GM18870 (cell line): ENCODE data around the gene BCORL1.

Experiments
- ATAC-seq: cut with Tn5 transposase; IDR thresholded peaks from one replicate; pipeline ENCODE4 v1.9.1; 2021; ENCODE audit warnings: moderate library complexity; ENCODE audit not compliant: unreplicated experiment

Gene BCORL1

DNA sequence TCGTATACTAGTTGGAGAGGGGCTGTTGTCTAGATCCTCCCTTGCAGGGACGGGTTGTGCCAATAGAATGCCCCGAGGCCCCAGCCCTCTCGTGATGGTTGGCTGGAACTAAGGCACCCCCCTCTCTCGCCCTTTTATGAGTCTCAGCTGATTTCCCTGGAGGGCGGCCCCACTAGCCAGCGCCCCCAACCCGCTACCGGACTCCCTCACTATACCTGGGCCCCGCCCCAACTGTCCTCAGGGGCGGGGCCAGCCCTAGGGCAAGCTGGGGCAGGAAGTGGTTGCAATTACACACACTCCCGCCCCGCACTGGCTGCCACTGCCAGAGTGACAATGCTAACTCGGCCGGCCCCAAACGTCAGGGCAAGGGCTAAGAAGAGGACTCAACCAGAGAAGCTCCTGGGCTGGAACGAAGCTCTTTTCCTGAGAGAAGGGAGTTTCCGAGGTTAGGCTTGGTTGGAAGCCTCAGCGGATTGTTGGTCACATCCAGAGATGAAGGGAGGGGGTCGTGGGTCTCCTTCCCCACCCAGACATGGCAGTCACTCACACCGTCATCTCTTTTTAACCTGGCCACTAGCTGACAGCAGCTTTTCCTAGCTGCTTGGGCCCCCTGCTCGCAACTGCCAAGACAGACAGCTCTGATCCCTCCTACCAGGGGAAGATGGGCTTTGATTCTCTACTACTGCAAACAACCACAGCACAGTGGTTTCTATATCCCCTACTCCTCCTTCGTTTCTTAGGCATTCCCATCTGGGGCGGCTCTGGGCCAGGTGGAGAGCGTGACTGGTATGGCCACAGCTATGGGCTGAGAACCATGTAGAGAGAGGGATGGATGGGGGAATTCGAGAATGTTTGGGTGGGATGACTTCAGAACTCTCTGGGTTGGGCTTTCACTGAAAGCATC, 21.0 kb upstream of the BCORL1 start:
- peak; percentile 70 for ATAC-seq

DNA sequence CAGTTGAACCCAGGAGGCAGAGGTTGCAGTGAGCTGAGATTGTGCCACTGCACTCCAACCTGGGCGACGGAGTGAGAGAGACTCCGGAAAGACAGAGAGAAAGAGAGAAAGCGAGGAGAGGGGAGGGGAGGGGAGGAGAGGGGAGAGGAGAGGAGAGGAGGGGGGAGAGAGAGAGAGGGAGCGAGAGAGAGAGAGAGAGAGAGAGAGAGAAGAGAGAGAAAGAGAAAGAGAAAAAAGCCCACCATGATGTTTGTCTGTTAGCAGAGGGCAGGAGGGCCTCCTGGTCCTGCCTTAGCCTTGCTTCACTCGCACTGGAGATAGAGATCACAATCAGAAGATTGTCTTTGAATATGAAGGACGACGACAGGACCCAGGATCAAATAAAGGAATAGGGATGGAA, 18.7 kb upstream of the BCORL1 start:
- ATAC-seq: no peak

DNA sequence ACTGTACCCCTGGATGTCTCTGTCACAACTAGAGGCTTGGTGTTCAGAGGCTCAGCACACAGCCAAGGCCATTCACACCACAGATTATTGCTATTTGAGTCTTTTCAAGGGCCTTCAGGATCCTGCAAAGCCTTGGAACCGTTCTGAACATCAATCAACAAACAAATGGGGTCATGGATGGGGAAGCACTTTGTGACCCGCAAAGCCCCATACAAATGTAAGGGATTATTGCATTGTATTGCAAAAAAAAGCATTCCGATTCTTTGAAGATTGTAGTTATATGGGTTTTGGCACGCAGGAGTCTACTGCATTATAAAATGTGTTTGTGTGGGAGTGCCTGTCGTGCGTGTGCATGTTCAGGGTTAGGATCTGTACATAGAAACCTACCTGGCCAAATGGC, 17.3 kb upstream of the BCORL1 start:
- ATAC-seq: no peak

DNA sequence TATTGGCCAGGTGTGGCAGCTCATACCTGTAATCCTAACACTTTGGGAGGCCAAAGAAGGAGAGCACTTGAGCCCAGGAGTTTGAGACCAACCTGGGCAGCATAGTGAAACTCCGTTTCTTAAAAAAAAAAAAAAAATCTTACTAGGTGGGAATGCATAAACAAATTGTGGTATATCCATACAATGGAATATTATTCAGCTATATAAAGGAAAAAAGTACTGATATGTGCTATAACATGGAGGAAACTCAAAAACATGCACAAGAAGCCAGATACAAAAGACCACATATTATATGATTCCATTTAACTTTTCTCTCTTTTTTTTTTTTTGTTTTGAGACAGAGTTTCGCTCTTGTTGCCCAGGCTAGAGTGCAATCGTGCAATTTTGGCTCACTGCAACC, 13.5 kb upstream of the BCORL1 start:
- no peak for ATAC-seq

DNA sequence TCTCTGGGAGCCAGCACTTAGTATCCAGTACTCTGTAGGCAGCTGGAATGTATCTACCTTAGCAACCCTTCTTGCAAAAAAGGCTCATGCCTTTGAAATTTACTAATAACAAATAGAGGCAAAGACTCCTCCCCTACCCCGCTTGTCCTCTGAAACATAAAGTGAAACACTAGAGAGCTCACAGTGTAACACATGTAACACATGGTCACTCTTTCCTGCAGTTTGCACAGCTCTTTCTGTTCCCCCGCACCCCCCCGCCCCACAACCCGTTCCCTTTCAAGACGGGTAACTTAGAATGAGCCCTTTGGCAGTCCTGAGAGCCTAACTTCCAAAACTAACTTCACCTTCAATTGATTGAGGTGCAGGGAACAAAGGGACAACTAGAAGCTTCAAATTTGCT, 6.0 kb upstream of the BCORL1 start:
- ATAC-seq: no peak

DNA sequence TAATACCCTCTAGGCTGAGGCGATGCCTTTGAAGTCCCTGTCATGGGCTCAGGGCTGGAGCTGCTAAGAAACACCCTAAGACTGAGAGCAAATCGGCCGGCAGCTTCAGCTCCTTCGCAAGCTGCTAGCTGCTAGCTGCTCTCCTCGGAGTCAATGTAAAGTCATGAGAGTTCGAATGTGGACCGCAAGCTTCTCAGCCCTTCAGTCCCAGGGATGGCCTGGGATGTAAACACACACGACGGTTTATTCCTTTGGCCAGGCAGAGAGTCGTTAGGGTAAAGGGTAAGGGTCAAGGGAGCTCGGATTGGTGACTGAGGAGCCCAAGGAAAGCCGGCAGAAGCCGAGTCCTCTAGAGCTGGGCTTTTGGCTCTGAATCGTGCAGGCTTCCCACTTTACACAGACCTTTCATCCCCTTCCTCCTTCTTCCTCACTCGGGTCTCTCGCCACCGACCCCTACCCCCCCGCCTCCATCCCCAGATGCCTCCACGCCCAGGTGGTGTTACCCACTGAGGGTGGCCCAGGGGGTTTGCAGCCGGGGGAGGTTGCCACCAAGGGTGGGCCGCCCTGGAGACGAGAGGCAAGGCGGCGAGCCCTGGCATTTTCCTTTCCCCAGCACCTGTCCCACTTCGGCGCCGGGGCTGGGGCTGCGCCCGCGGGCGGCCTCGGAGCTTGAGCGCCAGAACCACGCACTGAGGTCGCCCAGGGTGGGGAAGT, 3.1 kb upstream of the BCORL1 start:
- ATAC-seq: no peak

DNA sequence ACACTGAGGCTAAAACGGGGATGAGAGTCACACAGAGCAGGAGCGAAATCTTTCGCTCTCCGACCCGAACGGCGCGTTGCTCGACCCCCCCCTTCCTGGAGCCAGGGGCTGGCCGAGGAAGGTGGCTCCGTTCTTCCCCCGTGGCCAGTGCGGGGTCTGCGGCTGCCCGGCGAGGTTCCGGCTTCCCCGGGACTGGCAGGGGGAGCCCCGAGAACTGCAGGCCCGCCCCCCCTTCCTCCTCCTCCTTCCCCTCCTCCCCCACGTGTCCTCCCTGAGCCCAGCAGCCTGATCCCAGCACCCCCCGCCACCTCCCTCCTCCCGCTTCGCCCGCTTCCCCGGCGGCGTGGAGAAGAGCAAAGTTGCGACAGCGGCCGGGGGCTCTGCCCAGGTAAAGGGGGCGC, 2.4 kb upstream of the BCORL1 start:
- ATAC-seq: no peak

DNA sequence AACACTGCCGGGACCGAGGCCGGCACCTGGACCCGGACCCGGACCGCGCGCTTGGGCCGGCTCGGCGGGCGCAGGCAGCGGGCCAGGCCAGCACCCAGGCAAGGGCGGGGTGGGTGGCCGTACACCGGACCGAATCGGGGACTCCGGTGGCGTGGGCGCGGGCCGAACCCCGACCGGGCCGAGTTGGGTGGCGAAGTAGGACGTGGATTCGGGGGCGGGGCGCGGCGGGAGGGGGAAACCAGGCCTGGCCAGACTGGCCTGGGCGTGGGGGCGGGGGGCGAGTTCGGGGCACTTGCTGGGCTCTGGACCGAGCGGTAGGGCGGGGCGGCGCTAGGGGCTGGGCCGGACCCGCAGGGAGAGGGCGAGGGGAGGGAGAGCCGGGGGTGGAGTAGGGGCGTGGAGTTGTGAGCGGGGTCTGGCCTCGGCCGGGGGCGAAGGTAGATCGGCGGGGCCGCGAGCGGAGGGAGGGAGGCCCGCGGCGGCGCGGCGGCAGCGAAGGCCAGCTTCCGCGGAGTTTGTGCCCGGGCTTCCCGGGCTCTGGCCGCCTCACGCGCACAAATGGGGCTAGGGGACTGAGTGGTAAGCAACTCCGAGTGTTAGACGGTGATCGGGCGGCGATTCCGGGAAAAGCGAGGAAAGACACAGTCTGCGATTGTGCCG, 1.8 kb upstream of the BCORL1 start:
- ATAC-seq: no peak

DNA sequence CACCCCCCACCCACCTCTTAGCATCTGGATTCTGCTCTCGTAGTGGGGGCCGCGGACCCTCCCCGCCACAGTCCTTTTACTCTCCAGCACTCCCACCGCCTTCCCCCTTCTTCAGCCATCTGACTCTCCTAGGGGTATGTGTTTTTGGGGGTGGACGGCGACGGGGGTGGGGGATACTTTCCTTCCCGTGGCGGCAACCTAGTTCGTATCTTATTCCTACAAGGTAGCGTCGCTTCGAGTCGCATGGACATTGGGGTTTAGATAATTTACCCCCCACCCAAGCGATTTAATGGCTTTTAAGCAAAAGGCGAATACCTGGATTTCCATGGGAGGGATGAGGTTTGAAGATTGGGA, 1.3 kb upstream of the BCORL1 start:
- no peak for ATAC-seq

DNA sequence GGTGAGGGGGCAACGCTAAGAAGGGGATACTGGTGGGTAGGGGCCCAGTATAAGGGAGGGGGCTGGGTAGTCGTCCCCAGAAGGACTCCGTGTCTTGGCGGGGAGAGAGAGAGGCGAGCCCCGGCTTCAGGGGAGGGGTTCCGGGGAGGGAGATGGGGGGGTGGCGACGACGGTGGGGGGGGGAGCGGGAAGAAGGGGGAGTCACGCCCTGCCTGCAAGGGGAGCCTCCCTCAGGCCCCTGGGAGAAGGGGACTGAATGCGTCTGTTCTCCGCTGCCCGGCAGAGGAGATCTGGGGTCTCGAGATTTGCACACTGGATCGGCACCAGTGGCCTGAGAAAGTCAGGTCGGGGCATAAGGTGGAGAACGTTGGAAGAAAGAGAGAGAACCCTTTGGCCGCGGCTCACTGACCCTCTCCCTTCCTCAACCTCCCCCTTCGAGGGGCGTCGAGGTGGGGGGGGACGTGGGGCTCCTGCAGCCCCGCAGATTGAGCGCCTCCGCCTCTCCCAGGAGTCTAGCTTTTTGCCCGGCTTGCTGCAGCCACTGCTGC, 609 bp upstream of the BCORL1 start:
- no peak for ATAC-seq

DNA sequence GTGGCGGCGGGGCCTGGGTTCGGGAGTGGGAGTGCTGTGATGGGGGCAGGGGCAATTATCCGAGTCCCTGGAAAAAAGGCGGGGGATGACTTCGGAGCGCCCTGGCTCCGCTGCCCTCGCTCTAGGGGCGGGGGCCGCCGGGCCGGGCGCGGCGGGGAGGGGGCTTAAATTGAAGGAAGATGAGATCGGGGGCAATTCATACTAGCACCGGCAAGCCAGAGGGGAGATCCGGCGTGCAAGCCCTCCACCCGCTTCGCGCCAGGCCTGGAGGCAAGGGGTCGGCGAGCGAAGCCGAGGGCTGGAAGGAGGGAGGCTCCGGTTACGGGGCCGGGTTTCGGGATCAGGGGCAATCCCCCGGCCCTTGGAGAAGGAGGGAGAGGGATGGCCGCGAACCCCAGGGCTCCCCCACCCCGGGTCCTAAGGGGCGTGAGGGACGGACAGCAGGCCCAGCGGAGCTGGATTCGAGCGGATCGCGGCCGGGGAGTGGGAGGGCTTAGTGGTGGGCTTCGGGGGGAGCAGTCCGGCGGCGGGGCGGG, 1.2 kb downstream of the BCORL1 start:
- ATAC-seq: no peak

DNA sequence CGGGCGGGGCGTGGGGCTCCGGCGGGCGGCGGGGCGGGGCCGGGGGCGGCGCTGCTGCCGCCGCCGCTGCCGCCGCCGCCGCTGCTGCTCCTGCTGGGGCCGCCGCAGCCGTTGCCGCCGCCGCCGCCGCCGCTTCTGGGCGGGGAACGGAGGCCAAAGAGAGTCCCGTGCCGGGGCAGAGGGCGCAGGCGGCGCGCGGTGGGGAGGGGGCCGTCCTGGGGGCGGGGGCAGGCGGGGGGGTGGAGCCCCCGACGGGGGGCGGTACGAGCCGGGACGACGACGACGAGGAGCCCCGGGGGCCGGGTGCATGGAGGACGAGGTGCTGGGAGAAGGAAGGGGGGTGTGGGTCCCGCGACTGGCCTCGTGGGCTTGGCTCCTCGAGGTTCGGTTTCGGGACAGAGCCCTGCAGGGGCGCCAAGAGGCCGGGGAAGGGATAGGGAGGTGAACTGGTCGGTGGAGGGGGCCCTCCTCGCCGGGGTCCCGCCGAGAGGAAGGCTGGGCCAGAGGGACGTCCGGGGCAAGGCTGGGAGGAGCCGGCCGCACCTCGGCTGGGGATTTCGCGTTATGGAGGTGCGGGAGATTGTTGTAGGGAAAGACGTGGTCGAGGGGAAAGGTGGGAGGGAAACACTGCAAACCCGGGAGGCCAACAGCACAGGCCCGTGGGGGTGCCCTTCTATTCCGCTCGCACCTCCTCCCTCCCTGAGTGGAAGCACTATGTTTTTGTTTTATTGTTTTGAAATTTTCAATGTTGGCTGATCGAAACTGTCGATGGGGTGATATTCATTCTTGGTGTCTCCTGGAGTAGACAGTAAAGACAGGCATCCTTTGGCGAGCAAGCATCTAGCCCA, 1.9 kb downstream of the BCORL1 start:
- no peak for ATAC-seq

DNA sequence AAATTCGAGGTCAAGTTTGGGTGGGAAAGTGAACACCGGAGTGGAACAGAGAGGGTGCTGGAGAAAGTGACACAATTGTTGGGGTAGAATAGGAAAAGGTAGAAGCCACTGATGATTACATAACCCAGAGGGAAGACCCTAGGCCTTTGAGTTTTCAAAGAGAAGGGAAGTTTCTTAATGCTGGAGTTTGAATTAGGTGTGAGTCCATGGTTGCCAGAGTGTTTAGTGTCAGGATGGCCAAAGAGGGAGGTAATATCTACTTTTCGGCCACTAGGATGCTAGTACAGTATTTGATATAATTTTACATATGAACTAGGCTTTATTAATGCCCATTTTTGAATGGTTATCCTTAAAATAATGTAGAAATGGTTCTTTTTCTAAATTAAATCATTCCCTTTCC, 5.4 kb downstream of the BCORL1 start:
- no peak for ATAC-seq

DNA sequence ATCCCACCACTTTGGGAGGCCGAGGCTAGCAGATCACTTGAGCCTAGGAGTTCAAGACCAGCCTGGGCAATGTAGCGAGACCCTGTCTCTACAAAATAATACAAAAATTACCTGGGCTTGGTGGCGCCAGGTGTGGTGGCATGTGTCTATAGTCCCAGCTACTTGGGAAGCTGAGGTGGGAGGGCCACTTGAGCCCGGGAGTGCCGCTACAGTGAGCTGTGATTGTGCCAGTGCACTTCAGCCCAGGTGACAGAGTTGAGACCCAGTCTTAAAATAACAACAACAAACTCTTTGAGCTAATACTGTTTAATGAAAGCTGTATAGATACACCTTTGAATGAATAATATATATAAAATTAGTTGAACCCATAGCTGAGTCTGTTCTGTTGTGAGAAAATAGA, 9.7 kb downstream of the BCORL1 start:
- ATAC-seq: no peak

DNA sequence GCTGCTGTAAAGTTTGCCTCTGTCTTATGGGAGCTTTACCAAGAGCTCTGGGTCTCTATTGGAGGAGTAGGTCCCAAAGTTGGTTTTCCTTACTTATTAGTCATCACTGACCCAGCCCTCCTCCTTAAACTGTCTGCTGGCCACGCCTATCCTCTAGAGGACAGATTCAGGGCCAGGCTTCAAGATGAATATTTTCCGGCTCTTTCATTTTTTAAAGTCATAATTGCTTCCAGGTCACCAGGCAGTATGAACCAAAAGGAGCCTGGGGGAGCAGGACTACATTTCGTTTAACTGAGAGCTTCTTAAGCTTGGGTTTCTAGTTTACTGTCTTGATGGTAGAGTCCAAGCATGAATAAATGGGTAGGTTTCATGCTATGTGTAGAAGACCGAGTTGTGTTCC, 13.7 kb downstream of the BCORL1 start:
- ATAC-seq: no peak

DNA sequence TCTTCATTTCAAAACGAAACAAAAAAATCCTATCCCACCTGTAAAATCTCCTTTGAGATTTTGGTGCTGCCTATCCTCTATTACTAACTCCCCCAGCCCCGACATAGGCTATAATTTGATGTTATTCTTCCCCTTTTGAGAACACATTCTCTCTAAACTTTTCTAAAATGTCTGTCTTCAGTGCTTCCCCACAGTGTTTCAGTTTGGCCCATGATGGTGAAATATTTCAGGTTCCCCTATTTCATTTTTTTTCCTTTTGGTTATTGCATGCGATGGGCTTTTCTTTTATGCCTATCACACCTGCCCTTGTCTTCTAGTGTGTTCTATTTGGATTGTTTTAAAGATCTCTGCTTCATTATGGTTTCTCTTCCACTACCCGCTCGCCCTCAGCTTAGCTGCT, 14.7 kb downstream of the BCORL1 start:
- no peak for ATAC-seq

DNA sequence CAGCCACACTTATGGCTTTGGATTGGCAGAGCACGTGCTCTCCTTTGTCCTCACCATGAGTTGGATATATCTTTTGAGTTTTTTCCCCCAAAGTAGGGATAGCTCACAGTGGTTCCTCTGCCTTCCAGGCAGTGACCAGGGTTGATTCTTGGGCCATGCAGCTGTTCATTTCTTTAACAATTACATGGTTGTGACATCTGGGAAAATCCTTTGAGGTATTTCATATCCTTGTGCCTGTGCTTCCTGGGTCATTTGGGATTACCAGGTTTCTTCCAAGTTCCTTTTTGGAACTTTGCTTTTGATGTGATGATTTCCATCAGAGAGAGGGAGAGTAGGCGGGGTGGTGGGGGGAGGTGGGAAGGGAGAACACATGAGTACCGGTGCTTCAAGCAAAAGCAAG, 15.6 kb downstream of the BCORL1 start:
- ATAC-seq: no peak

DNA sequence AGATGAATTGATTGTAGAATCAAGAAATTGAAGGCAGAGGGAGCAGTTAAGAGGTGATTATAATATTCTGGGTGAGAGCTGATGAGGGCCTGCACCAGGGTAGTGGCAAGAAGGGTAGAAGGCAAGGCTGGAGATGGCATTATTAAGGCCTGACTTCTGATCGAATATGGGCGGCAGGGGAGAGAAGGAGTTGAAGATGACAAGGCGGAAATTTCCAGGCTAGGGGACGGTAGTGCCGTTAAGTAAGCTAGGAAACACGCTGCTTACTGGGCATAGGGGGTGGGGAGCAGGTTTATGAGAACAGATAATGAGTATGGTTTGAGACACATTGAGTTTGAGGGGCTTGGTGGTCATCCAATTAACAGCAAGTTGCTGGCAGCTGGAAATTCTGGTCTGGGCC, 19.5 kb downstream of the BCORL1 start:
- no peak for ATAC-seq

DNA sequence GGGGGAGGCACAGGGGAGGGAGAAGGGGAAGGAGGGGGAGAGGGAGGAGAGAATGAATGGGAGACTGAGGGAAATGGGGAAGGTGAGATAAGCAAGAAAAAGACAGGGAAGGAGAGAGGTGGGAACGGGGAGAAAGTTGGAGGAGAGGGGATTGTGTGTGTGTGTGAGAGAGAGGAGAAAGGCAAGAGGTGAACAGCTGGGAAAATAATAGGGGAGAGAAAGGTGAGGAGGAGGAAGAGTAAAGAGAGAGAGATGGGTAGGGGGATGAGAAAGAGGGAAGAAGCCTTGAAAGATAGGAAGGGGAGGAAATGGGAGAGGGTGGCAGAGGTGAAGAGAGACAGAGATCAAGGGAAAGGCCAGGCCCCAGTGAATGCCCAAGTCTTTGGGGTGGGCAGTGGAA, 20.1 kb downstream of the BCORL1 start:
- no peak for ATAC-seq

DNA sequence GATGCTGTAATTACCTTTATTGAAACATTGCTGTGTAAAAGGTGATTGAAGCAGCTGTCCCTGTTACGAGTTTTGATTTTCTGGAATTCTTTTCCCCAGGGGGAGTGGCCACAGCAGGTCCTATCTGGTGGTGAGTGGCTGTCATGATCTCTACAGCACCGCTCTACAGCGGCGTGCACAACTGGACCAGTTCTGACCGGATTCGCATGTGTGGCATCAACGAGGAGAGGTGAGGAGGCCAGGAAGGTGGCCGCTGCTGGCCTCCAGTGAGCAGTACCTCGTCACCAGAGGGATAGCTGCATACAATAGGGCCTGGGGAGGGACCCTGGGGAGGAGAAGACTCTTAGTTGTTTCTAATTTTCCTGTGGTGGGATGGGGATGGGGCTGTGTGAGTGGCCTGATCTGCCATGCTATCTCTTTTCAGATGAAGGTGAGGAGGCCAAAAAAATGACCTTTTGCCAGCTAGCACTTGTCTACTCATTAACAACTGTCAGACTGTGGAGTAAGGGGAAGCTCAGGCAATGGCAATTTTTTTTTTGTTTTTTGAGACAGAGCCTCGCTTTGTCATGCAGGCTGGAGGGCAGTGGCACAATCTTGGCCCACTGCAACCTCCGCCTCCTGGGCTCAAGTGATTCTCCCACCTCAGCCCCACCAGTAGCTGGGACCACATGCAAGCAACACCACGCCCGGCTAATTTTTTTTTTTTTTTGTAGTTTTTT, 22.8 kb downstream of the BCORL1 start:
- ATAC-seq: no peak
